Activated effector memory CD4-positive, alpha-beta T cell treated with anti-CD3 and anti-CD28 coated beads, Interleukin-2, amount 50 U/mL, for 16 hours (primary cell): ENCODE results near the gene LRRC8C.
"Not testable (repeated sequence)": the region's sequence is repeated elsewhere in the genome, so short reads cannot be mapped to it uniquely, and the experiment has no call there.

Experiments used
- DNase-seq: peaks from one replicate; pipeline ENCODE4 v3.0.0-alpha.2; 2020

The LRRC8C gene

GRCh38 chr1:89673251-89673650, 40.3 kb downstream of the LRRC8C start:
- DNase-seq, result no peak

- no peak for DNase-seq
These were observed 42.8 kb downstream of the LRRC8C start for GRCh38 chr1:89675677-89676076.

- DNase-seq, result no peak
These were observed 48.3 kb downstream of the LRRC8C start for GRCh38 chr1:89681045-89681729.

- no peak for DNase-seq
These were observed 49.7 kb downstream of the LRRC8C start for GRCh38 chr1:89682611-89683010.

- DNase-seq, result no peak
These were observed 52.5 kb downstream of the LRRC8C start for GRCh38 chr1:89685461-89685860.

GRCh38 chr1:89686520-89686919, 53.6 kb downstream of the LRRC8C start:
- no peak for DNase-seq

GRCh38 chr1:89687254-89687653, 54.3 kb downstream of the LRRC8C start:
- no peak for DNase-seq

GRCh38 chr1:89688607-89689006, 55.7 kb downstream of the LRRC8C start:
- DNase-seq, result no peak

GRCh38 chr1:89689234-89689633, 56.3 kb downstream of the LRRC8C start:
- no peak for DNase-seq

GRCh38 chr1:89690595-89690994, 57.7 kb downstream of the LRRC8C start:
- DNase-seq, result no peak

GRCh38 chr1:89692601-89693521, 59.9 kb downstream of the LRRC8C start:
- no peak for DNase-seq

GRCh38 chr1:89695847-89696246, 62.9 kb downstream of the LRRC8C start:
- DNase-seq, result no peak

GRCh38 chr1:89697383-89697782, 64.5 kb downstream of the LRRC8C start:
- no peak for DNase-seq

GRCh38 chr1:89698020-89698560, 65.2 kb downstream of the LRRC8C start:
- DNase-seq, result no peak

- no peak for DNase-seq
These were observed 65.7 kb downstream of the LRRC8C start for GRCh38 chr1:89698624-89699023.

- no peak for DNase-seq
These were observed 66.6 kb downstream of the LRRC8C start for GRCh38 chr1:89699451-89699986.

- peak; percentile 74 for DNase-seq
These were observed 68.9 kb downstream of the LRRC8C start for GRCh38 chr1:89701746-89702241.

- DNase-seq, result no peak
These were observed 69.7 kb downstream of the LRRC8C start for GRCh38 chr1:89702520-89703045.

- DNase-seq, result no peak
These were observed 70.5 kb downstream of the LRRC8C start for GRCh38 chr1:89703469-89703868.

GRCh38 chr1:89704014-89704413, 71.1 kb downstream of the LRRC8C start:
- no peak for DNase-seq

GRCh38 chr1:89704885-89705284, 72.0 kb downstream of the LRRC8C start:
- not testable (repeated sequence) for DNase-seq

- no peak for DNase-seq
These were observed 73.2 kb downstream of the LRRC8C start for GRCh38 chr1:89705901-89706699.
